GM11168 (cell line): ENCODE results near the gene OTOG.

Experiments
- in situ Hi-C: fragments of 300-500 bp; cut with MboI; formaldehyde crosslinking; loops from one replicate; pipeline ENCODE4 v1.12.0; 2022; ENCODE audit warnings: low sequenced_read_pairs; ENCODE audit not compliant: unreplicated experiment

The OTOG gene

GRCh38 chr11:17642370-17642769 lies 95.3 kb downstream of the OTOG start:
- in situ Hi-C loops, result no loop called here

GRCh38 chr11:17642980-17643379 lies 95.9 kb downstream of the OTOG start:
- in situ Hi-C loops, result no loop called here

GRCh38 chr11:17643506-17644405 lies 96.7 kb downstream of the OTOG start:
- in situ Hi-C loops, result no loop called here

- in situ Hi-C loops, result no loop called here
Measured at GRCh38 chr11:17645190-17645970, 98.3 kb downstream of the OTOG start.

- in situ Hi-C loops, result no loop called here
Measured at GRCh38 chr11:17646451-17647145, 99.5 kb downstream of the OTOG start.

- in situ Hi-C loops, result no loop called here
Measured at GRCh38 chr11:17648528-17648927, 101.5 kb downstream of the OTOG start.

GRCh38 chr11:17649261-17649660 lies 102.2 kb downstream of the OTOG start:
- in situ Hi-C loops, result no loop called here

- in situ Hi-C loops, result no loop called here
Measured at GRCh38 chr11:17649696-17650095, 102.6 kb downstream of the OTOG start.

- in situ Hi-C loops, result no loop called here
Measured at GRCh38 chr11:17650127-17650911, 103.3 kb downstream of the OTOG start.

GRCh38 chr11:17651061-17651460 lies 104.0 kb downstream of the OTOG start:
- in situ Hi-C loops, result no loop called here

GRCh38 chr11:17651681-17652080 lies 104.6 kb downstream of the OTOG start:
- in situ Hi-C loops, result no loop called here

GRCh38 chr11:17652556-17652955 lies 105.5 kb downstream of the OTOG start:
- in situ Hi-C loops, result no loop called here

GRCh38 chr11:17653611-17654010 lies 106.6 kb downstream of the OTOG start:
- in situ Hi-C loops, result no loop called here

GRCh38 chr11:17655682-17656081 lies 108.6 kb downstream of the OTOG start:
- in situ Hi-C loops, result no loop called here

GRCh38 chr11:17658211-17658610 lies 111.2 kb downstream of the OTOG start:
- in situ Hi-C loops, result no loop called here

GRCh38 chr11:17668166-17668565 lies 121.1 kb downstream of the OTOG start:
- in situ Hi-C loops, result no loop called here

GRCh38 chr11:17672469-17672868 lies 125.4 kb downstream of the OTOG start:
- in situ Hi-C loops, result no loop called here

GRCh38 chr11:17673951-17674350 lies 126.9 kb downstream of the OTOG start:
- in situ Hi-C loops, result no loop called here

GRCh38 chr11:17682848-17683247 lies 135.8 kb downstream of the OTOG start:
- in situ Hi-C loops, result no loop called here
